Activated CD8-positive, alpha-beta memory T cell treated with anti-CD3 and anti-CD28 coated beads, Interleukin-2, amount 50 U/mL, for 48 hours (primary cell): ENCODE results near the gene DDOST.

Experiments used
- DNase-seq: peaks from one replicate; pipeline ENCODE4 v3.0.0-alpha.2; 2020

Gene DDOST

DNA sequence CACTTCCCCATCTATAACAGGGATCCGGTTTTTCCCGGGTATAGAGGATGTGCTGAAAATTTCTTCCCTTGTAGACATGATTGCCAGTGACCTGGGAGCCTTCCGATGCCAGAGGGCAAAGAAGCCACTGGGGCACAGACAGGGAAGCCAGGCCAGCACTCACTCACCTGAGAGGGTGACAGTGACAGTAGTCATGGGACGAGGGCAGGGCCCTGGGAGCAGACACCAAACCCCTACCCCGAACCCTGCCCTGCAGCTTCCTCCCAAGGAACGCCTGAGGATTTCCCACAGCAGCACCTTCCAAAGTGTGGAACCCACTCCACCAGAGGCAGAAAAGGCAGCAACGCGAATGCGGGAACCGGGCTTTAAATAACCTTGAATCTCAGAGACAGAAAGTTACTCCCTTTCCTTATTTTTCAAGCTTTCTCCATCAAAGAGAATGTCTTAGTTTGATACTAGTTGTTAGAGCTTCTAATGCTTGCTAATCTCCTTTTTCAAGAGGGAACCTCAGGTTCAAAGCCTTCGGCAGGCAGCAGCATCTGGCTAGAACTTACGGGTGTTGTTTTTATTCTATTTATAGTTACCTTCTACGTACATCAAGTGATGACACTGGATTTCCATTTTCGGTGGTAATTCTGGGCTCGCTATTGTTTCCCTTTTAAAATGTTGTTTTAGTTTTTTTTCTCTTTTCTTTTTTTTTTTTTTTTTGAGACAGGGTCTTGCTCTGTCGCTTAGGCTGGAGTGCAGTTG lies 2.8 kb downstream of the DDOST start:
- DNase-seq, result no peak

DNA sequence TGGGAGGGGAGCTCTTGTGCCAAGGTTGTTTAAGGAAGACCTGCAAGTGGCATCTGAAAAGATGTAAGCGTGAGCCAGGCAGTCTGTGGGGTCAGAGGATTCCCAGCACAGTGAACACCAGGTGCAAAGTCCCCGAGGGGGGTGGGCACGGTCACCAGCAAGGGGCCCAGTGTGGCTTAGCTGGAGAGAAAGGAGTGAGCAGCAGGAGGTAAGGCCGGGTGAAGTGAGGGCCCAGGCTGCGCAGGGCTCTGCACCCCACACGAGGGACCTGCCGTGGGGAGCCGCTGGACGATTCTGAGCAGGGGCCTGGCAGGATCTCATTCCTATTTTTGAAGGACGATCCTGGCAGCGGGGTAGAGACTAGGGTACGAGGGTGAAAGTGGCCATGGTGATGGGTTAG lies 4.1 kb downstream of the DDOST start:
- no peak for DNase-seq

DNA sequence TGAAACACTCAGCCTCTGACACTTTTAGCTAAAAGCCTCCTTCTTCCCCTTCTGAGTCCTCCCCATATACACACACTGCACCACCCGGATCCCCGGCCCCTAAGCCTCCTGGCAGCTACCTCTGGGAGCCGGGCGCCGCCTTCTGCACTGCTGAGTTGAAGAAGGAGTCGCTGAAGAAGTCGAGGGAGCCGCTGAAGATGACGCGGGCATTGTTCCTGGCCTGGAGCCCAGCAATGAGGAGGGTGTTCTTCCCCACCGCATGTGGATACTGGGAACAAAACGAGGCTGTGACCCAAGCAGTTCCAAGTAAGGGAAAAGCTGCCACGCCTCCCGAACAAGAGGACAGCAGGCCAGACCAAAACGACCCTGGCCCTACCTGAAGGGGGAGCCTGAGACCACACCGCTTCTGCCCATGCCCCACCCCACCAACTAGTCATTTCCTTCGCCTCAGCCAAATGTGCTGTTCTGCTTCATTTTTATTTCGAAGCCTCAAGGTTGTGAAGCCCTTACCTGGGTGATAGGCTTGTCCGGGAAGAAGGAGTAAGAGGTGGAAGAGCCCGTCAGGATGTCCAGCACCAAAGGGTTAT lies 7.0 kb downstream of the DDOST start:
- DNase-seq, result no peak

DNA sequence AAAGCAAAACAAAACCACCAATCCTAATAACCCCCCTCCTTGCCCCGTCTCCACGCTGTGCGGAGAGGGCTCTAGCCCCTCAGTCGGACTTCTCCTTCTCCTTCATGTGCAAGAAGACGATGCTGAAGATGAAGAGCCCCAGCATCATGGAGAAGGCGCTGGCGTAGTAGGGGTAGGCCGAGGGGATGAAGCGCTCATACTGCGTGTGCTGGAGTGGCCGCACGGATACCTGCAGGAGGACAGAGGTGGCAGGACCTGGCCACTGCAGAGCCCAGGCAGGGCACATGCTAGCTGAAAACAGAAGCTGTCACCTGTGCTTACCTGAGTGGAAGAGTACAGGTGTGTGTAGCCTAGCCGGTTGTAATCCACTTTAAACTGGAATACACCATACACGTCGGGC lies 8.9 kb downstream of the DDOST start:
- DNase-seq, result no peak

DNA sequence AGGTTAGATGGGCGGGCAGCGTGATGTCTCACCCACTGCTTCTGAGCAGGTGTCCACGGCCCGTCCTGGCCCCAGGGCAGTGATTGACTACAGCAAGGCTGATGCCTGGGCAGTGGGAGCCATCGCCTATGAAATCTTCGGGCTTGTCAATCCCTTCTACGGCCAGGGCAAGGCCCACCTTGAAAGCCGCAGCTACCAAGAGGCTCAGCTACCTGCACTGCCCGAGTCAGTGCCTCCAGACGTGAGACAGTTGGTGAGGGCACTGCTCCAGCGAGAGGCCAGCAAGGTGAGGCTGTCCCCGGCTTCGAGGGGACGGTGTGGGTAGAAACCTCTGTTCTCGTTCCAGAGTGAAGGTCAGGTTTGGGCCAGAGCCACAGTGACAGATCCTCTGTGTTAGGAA lies 12.2 kb downstream of the DDOST start:
- no peak for DNase-seq

DNA sequence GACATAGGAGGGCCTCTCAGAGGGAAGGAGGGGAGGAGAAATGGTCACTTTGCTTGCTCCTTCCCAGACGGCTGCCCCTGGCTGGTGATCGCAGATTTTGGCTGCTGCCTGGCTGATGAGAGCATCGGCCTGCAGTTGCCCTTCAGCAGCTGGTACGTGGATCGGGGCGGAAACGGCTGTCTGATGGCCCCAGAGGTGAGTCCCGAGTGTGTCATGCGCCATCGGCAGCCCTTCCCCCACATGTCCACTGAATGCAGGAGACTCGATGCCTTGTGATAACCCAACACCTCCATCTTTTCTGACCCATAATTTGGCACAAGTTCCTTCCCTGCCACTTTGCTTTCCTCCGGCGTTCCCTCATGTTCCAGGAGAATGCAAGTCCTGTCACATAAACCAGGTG lies 12.7 kb downstream of the DDOST start:
- DNase-seq, result no peak

DNA sequence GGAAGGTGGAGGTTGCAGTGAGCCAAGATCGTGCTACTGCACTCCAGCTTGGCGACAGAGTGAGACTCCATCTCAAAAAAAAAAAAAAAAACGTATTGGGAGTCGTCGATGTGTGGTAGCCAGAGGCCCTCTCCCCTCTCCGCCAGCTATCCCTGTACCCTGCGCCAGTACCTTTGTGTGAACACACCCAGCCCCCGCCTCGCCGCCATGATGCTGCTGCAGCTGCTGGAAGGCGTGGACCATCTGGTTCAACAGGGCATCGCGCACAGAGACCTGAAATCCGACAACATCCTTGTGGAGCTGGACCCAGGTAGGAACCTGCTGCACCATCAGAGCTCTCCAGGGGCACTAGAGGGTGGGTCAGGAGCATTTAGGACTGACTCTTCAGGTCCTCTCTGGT lies 15.8 kb downstream of the DDOST start:
- no peak for DNase-seq

DNA sequence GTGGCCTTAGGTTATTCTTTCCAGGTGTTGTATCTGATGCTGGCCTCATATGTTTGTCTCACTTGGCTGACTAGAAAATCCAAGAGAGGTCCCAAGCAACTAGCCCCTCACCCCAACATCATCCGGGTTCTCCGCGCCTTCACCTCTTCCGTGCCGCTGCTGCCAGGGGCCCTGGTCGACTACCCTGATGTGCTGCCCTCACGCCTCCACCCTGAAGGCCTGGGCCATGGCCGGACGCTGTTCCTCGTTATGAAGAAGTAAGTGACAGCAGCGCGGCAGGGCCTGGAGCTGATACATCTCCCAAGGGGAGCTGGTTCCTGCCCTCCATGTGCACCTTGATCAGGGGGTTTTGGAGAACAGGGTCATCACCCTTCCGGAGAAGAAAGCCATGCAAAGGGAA lies 16.8 kb downstream of the DDOST start:
- no peak for DNase-seq

DNA sequence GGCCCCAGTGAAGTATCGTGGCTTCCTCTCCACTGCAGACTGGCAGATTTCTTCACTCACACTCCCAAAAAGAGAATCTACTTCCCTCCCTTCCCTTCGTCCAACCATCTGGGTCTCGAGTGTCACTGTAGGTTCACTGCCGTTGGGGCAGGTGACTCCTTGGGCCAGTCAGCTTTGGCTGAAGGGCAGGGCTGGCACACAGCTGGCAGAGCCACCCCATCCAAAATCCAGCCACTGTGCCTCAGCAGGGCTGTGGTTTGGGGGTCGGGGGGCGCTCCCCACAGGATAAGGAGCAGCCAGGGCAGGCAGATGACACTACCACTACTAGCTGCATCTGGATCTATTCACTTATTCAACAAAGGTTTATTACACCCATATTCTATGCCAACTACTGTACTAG lies 18.1 kb downstream of the DDOST start:
- no peak for DNase-seq

DNA sequence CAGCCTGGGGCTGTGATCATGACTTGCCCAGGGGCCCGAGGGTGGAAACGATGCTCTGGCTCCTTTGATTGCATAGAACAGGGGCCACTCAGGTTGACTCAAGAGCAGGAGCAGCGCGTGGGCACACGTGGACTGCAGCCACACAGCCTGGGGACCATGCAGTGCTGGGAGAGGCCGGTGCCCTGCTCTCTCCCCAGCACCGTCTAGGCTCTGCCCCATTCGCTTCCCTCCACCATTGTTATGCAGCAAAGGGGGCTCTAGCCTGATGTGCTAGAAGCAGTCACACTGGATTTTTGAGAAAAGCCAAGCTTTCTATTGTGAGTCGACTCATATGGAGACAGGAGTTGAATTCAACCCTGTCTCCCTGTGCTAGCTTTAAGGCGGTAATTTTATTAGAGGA lies 19.2 kb downstream of the DDOST start:
- DNase-seq, result no peak

DNA sequence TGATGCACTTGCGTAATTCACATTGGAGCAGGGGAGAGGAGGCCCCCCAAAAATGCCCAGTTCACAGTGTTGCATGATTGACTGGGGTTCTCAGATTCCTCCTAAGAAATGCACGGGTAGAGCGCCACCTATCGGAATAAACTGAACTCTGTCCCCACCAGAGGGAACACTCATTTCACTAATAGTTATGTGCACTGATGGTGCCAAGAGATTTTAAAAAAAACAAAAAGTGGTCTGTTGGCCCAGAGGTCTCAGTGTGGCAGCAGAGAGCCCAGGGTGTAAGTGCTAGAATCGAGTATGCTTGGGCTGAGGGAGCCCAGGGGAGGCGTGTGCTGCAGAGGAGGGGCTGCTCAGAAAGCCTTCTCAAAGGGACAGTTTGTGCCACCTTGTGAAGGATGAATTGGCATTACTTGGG lies 21.0 kb downstream of the DDOST start:
- peak; percentile 73 for DNase-seq

DNA sequence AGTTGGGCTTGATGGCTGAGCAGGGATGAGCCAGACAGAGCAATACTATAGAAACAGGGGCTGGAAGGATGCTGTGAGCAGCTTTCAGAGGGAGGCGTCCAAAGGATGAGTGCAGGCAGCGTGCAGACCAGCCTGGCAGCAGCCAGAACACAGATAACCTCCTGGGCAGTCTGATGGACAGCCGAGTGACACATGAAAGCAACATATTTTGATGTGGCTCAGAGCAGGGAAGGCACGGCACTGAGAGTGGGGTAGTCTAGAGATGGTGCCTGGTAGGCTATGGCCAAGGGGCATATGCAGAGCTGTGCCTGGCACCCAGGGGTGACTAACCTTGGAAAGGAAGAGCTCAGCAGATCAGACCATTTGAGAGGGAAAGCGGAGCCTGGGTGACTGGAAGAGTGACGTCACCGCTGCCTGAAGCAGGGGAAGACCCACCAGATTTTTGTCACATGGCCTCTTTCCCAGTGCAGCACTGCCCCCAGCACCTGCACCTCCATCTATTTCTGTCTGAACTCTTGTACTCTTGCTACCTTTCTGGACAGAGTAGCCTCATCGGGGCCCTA lies 24.3 kb downstream of the DDOST start:
- DNase-seq, result no peak

DNA sequence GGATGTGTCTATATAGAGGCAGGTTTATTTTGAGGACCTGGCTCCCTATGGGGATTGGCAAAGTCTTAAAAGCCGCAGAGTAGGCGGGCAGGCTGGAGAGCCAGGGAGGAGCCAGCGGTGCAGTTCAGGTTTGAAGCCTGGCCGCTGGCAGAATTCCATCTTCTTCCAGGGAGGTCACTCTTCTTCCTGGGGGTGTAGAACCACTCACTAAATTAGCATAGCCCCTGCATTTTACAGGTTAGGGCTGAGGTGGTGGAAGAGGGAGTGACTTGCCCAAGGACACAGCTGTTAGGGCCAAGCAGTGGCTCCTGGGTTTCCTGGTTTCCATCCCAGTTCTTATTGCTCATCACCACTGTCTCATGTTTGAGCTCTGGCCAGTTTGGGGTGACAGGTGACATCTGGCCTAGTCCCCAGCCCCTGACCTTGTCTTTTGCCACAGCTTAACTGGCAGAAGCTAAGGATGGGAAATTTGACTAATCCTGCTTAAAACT lies 26.5 kb downstream of the DDOST start:
- DNase-seq, result no peak

DNA sequence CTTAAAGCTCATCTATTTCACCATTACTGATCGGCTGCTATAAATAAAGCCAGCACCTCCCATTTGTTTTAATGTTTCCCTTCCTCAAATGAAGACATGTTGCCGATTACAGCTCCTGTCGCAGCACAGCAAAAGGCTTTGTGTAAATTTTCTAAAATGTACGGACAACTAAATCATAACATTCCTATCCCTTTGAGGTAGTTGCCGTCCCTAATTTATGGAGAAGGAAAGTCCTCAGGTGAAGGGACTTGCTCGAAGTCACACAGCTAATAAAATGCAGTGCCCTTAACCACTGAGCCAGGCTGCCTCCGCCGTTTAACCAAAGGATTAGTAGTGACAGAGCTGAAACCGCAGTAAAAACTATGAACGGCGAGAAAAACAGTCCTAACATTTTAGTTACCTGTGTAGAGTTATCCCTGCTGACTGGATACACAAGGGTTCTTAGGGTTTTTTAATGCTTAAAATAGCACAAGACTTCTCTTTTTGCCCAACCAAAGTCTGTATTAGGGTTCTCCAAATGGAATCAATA lies 27.0 kb downstream of the DDOST start:
- DNase-seq, result no peak

DNA sequence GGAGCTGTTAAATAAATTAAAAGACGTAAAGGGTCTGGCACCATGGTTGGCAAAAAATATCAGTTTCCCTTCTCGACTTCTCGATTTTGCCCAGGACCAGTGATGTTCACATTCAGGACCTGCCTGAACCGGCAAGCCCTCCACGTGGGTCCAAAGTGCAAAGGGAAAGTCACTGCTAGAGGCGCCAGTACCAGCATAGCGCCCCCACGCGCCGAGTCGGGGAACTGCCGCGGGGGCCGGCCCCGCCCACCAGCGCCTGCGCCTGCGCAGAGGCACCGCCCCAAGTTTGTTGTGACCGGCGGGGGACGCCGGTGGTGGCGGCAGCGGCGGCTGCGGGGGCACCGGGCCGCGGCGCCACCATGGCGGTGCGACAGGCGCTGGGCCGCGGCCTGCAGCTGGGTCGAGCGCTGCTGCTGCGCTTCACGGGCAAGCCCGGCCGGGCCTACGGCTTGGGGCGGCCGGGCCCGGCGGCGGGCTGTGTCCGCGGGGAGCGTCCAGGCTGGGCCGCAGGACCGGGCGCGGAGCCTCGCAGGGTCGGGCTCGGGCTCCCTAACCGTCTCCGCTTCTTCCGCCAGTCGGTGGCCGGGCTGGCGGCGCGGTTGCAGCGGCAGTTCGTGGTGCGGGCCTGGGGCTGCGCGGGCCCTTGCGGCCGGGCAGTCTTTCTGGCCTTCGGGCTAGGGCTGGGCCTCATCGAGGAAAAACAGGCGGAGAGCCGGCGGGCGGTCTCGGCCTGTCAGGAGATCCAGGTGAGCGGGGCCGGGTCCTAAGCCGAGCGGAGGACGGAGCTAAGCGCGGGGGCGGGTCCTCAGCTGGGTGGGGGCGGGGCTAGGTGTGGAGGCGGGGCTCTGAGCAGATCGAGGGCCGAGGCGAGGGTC lies 27.7 kb downstream of the DDOST start, which contains the start of gene PINK1:
Gene PINK1 (plus strand): TSS at position 269 of the 875 bp plus-strand sequence. CDS start 91 bp downstream, at position 360.
- DNase-seq, result peak; percentile 99

DNA sequence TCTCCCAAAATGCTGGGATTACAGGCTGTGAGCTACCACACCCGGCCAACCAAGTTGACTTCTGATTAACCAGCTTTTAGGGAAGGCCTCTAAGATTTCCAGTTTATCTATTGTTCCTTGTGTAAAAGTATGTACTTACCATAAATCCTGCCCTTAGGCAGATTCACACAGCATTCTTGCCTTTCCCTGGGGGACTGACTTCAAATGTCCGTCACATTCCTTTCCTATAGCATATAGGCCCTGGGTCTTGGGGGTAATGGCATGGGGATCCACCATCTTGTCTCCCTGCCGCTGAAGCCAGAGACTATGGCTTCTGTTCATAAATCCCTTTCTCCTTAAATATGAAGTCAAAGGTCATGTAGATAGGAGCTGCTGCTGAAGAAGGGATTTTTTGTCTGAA lies 28.8 kb downstream of the DDOST start:
- DNase-seq, result no peak

DNA sequence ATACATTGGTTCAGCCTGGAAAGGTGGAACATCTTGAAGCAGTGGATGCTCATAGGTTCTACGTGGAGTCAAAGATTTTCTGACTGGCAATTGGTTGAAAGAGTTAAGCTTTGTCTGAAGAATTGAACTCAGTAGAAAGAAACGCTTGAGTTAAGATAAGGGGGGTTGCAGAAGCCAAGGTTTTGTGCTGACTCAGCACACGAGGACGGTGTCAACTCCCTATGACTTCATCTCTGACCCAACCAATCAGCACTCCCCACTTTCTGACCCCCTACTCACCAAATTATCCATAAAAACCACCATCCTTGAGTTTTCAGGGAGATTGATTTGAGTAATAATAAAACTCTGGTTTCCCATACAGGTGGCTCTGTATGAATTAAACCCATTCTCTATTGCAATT lies 30.4 kb downstream of the DDOST start:
- DNase-seq, result no peak

DNA sequence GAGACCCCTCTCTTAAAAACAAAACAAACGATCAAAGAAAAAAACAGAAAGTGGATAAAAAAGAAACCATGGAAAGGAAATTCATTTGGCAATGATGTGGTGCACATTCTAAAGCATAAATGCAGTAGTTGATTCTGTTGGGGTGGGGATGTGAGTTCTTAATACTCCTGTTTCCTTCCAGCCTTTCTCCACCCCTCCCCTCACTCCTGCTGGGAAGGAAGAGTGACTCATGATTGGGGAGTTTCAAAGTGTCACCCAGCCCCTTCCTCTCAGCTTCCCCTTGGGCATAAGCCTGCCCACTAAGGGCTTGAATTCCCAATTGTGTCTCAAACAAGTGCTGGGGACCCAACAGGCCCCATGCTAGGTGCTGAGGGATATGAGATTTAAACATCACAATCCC lies 34.6 kb downstream of the DDOST start:
- no peak for DNase-seq

DNA sequence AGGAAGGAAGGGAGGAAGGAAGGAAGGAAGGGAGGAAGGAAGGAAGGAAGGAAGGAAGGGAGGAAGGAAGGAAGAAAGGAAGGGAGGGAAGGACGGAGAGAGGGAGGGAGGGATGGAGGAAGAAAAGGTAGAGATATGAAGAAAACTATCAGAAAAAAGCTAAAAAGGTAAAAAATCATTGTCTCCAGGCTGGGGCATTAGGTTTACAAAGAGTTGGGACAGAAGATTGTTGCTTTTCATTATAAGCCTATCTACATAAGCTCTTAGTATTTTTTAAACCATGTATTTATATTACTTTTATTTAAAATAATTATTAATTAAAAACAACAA lies 35.1 kb downstream of the DDOST start:
- no peak for DNase-seq

DNA sequence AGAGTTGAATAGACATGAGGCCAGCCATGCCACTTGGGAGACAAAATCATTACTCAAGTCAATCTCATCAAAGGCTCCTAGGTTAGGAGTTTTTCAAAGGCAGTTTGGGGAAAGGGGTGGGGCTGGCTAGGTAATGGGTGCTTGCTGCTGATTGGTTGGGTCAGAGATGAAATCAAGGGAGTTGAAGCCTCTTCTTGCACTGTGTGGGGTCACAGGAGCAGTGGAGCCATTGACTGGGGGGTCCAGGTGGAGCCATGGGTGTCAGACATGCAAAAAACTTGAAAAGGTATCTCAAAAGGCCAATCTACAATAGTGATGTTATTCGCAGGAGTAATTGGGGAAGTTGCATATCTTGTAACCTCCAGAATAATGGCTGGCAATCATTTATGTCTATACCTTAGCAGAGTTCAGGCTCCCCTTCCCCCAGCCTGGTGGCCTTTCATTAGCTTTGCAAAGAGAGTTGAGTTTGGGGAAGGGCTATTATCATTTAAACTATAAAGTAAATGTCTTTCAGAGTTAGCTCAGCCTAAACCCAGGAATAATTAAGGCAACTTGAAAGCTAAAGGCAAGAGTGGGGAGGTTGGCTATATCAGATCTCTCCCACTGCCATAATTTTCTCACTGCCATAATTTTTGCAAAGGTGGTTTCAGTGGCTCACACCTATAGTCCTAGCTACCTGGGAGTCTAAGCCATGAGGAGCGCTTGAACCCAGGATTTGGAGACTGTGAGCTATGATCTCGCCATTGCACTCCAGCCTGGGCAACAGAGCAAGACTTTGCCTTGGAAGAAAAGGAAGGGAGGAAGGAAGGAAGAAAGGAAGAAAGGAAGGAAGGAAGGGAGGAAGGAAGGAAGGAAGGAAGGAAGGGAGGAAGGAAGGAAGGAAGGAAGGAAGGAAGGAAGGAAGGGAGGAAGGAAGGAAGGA lies 35.7 kb downstream of the DDOST start:
- DNase-seq, result no peak

DNA sequence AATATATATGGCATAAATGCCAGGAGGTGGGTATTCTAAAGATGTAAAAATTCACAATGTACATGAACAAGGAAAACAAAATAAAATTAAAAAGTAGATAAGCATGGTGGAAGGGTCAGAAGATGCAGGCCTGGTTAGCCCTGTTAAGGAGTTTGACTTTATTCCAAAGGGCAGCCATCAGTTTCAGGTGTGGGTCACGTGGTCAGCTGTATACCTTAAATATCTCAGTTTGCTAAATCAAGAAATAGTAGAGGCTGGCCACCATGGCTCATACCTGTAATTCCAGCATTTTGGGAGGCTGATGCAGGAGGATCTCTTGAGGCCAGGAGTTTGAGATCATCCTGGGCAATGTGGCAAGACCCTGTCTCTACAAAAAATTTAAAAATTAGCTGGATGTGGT lies 36.5 kb downstream of the DDOST start:
- DNase-seq, result no peak

DNA sequence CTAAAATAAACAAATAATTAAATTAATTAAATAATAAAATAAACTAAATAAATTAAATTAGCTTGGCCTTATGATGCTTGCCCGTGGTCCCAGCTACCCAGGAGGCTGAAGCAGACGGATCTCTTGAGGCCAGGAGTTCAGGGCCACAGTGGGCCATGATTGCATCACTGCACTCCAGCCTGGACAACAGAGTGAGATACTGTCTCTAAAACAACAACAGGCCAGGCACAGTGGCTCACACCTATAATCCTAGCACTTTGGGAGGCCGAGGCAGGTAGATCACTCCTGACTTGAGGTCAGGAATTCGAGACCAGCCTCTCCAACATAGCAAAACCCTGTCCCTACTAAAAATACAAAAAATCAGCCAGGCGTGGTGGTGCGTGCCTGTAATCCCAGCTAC lies 40.2 kb downstream of the DDOST start:
- DNase-seq, result no peak
